ENCODE results near the gene HDDC2.
"Not testable (repeated sequence)": the region's sequence is repeated elsewhere in the genome, so short reads cannot be mapped to it uniquely, and the experiment has no call there.

HDDC2 gene

GRCh38 chr6:125304970-125305660 lies 3.3 kb upstream of the HDDC2 start:
- no peak for DNase-seq

DNA sequence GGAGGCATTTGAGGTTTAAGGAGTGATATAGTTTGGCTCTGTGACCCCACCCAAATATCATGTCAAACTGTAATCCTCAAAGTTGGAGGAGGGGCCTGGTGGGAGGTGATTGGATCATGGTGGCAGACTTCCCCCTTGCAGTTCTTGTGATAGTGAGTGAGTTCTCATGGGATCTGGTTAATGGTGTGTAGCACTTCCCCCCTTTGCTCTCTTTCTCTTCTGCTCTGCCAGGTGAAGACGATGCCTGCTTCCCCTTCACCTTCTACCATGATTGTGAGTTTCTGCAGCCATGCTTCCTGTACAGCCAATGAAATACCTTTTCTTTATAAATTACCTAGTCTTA lies 1.7 kb upstream of the HDDC2 start:
- no peak for DNase-seq

GRCh38 chr6:125302840-125303511 lies 1.2 kb upstream of the HDDC2 start:
- no peak for DNase-seq

- DNase-seq = no peak
Observed at GRCh38 chr6:125300992-125301434, 754 bp downstream of the HDDC2 start.

DNA sequence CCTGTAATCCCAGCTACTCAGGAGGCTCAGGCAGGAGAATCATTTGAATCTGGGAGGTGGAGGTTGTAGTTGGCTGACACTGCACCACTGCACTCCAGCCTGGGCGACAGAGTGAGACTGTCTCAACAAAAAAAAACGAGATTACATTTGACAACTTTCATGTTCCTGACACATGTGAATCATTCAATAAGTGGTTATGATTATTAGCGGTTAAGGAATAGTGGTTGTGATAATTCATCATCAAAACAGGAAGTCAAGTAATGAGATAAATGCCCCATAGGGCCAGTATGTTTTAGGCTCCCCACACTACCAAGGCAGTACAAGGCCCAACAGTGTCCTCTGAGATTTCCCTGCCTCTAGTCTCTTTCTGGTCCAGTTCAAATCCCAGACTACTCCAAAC lies 2.5 kb downstream of the HDDC2 start:
- no peak for DNase-seq

- DNase-seq = no peak
Observed at GRCh38 chr6:125296471-125296870, 5.3 kb downstream of the HDDC2 start.

- DNase-seq = no peak
Observed at GRCh38 chr6:125294925-125295324, 6.8 kb downstream of the HDDC2 start.

DNA sequence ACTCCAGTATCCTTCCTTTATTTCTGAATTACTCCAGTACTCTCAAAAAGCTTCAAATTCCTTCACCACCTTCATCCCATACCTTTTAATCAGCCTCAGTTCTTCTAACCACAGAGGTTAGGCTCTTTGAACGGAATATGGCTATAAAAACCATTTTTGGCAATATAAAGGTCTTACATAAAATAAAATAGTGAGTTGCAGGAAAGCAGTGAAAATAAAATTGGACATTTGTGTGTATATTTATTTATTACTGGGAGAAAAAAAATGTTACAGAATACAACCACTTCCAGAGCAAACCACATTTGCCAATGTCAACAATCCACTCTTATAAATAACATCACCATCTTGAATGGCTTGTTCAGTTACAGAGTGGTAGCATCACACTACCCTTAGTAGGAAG lies 7.7 kb downstream of the HDDC2 start:
- no peak for DNase-seq

- no peak for DNase-seq
Observed at GRCh38 chr6:125293587-125293986, 8.2 kb downstream of the HDDC2 start.

DNA sequence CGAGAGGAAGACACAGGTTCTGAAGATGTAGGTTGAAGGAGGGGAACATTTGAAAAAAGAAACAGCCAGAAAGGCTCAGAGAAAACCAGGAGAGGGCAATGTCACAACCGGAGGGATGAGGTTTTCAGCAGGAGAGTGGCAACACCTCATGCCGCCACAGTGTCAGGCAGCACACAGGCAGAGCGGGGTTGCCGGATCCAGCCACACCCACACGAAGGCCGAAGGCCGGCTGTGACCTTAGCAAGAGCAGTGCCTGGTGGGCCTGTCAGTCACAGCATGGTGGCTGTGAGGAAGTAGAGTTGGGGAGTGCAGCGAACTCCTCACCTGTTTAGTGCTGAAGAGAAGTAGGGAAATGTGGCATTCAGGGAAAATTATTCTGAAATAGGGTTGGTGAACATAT lies 14.0 kb downstream of the HDDC2 start:
- DNase-seq = no peak

GRCh38 chr6:125285936-125286335 lies 15.8 kb downstream of the HDDC2 start:
- DNase-seq = no peak

GRCh38 chr6:125285353-125285752 lies 16.4 kb downstream of the HDDC2 start:
- no peak for DNase-seq

DNA sequence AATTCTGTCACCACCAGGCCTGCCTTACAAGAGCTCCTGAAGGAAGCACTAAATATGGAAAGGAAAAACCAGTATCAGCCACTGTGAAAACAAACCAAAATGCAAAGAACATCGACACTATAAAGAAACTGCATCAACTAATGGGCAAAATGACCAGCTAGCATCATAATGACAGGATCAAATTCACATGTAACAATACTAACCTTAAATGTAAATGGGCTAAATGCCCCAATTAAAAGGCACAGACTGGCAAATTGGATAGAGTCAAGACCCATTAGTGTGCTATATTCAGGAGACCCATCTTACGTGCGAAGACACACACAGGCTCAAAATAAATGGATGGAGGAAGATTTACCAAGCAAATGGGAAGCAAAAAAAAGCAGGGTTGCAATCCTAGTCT lies 19.3 kb downstream of the HDDC2 start:
- DNase-seq = not testable (repeated sequence)

DNA sequence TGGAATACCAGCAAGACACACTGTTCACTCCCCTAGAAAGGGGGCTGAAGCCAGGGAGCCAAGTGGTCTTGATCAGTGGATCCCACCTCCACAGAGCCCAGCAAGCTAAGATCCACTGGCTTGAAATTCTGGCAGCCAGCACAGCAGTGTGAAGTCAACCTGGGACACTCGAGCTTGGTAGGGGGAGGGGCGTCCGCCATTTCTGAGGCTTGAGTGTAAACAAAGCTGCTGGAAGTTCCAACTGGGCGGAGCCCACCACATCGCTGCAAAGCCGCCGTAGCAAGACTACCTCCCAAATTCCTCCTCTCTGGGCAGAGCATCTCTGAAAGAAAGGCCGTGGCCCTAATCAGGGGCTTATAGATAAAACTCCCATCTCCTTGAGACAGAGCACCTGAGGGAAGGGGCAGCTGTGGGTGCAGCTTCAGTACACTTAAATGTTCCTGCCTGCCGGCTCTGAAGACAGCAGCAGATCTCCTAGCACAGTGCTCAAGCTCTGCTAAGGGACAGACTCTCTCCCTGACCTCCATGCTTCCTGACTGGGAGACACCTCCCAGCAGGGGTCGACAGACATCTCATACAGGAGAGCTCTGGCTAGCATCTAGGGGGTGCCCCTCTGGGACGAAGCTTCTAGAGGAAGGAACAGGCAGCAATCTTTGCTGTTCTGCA lies 21.3 kb downstream of the HDDC2 start:
- not testable (repeated sequence) for DNase-seq

DNA sequence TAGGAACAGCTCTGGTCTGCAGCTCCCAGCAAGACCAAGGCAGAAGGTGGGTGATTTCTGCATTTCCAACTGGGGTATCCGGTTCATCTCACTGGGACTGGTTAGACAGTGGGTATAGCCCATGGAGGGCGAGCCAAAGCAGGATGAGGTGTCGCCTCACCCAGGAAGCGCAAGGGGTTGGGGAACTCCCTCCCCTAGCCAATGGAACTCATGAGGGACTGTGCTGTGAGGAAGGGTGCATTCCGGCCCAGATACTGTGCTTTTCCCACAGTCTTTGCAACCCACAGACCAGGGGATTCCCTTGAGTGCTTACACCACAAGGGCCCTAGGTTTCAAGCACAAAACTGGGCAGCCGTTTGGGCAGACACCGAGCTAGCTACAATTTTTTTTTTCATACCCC lies 21.8 kb downstream of the HDDC2 start:
- no peak for DNase-seq

DNA sequence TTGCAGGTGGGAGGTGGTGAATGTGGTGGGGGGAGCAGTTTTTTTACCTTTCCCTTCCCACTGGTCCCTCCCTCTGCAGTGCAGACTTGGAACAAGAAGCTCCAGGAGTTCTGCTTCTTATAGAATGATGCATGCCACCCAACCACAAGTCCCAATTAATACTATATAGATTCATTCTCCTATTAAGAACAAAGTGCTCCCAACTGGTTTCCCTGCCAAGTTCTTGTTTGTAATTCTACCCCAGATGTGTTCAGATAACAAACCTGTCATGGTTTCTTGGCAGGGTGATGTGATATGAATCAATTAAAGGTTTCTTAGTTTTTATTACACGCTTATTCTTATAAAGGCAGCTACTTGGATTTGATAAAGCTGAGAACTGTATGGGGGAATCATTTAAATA lies 23.9 kb downstream of the HDDC2 start:
- no peak for DNase-seq

- DNase-seq = no peak
Observed at GRCh38 chr6:125275779-125276178, 26.0 kb downstream of the HDDC2 start.

GRCh38 chr6:125274935-125275334 lies 26.8 kb downstream of the HDDC2 start:
- no peak for DNase-seq

- DNase-seq = no peak
Observed at GRCh38 chr6:125273965-125274364, 27.8 kb downstream of the HDDC2 start.

- DNase-seq = no peak
Observed at GRCh38 chr6:125273251-125273650, 28.5 kb downstream of the HDDC2 start.

DNA sequence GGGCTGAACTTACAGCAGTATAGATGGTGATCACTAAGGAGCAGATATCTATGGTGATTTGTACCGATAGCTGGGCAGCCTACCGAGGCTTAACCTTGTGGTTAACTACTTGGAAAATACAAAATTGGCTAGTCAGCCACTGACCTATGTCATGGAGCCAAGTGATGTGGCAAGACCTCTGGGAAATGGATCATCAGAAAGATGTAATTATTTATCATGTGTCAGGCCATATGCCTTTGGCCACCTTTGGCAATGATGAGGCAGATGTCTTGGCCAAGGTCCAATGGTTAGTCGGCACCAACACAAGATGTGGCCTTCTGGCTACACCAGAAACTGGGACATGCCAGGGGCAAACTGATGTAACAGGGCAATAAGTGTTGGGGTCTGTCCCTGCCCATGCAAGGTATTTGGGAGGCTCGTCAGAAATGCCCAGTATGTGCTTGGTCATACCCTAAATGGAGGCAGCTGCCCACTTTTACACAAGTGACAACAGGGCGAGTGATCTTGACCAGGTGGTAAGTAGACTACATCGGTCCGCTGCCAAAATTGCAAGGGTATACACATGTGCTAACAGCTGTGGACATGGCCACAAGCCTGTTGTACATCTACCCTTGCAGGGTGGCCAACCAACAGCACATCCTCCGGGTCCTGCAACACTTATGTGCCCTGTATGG lies 30.1 kb downstream of the HDDC2 start:
- DNase-seq = no peak

GRCh38 chr6:125270380-125270779 lies 31.4 kb downstream of the HDDC2 start:
- no peak for DNase-seq

DNA sequence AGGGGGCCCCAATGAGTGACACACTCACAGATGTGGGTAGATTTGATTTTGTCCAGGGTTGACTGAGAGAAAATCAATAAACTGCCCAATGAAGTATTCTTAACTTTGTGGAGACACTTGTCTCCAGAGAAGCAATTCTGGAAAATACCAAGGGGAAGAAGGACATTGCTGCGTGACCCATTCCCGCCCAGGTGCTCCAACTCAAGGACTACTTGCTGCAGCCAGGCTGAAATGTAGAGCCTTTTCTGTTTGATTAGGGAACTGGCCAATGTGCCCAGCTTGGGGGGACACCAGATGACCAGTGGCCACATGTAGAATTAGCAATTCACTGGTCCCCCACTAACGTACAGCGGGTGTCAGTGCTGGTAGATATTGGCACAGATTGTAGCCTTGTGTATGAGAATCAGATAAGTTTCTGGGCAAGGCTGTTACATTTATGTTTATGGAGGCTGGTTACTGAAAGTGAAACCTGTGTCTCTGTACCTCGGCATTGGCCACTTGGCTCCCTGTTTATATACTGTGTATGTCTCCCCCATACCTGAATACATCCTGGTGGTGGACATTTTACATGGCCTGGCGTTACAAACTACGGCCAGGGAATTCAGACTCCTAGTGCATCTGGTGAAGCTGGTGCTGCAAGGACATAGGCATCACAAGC lies 32.3 kb downstream of the HDDC2 start:
- no peak for DNase-seq

Data from activated CD4-positive, alpha-beta T cell treated with anti-CD3 and anti-CD28 coated beads, Interleukin-2, amount 50 U/mL, for 1 hour (primary cell).